Endodermal cell (in vitro differentiated cells): ENCODE results near the gene SUPT3H. TPM values are rescaled to one million over a fixed set of nuclear protein-coding genes. Genes with fewer than 3 reads are reported as not detected.

Experiments used
- DNase-seq: peaks from one replicate; pipeline ENCODE4 v3.0.0-alpha.2; 2017
- H3K27ac ChIP-seq: 2 replicates; pipeline ENCODE4 v1.5.1; 2013; ENCODE audit warnings: mild to moderate bottlenecking, low read depth, low read length, moderate library complexity
- H3K27me3 ChIP-seq: 2 replicates; pipeline ENCODE4 v1.6.1; 2013; ENCODE audit warnings: mild to moderate bottlenecking, low read length, moderate library complexity; ENCODE audit not compliant: insufficient read depth, control insufficient read depth, poor library complexity, severe bottlenecking
- H3K36me3 ChIP-seq: 2 replicates; pipeline ENCODE4 v1.7.0; 2013; ENCODE audit warnings: mild to moderate bottlenecking, low read length, moderate library complexity; ENCODE audit not compliant: control insufficient read depth, insufficient read depth
- H3K4me1 ChIP-seq: one replicate; pipeline ENCODE4 v1.7.0; 2013; ENCODE audit warnings: low read length; ENCODE audit not compliant: control insufficient read depth, insufficient read depth
- H3K4me3 ChIP-seq: 2 replicates; pipeline ENCODE4 v1.5.1; 2013; ENCODE audit warnings: mild to moderate bottlenecking, low read length, moderate library complexity
- H3K9ac ChIP-seq: 2 replicates; pipeline ENCODE4 v1.6.1; 2013; ENCODE audit warnings: mild to moderate bottlenecking, low read length, moderate library complexity; ENCODE audit not compliant: poor library complexity, severe bottlenecking; ENCODE audit errors: extremely low read depth
- H3K9me3 ChIP-seq: 2 replicates; pipeline ENCODE4 v1.6.1; 2013; ENCODE audit warnings: mild to moderate bottlenecking, low read length, moderate library complexity; ENCODE audit not compliant: control insufficient read depth
- H3K27ac Mint-ChIP-seq: 2 replicates; pipeline ENCODE4 v1.8.0; 2020; ENCODE audit warnings: mixed read lengths
- H3K27me3 Mint-ChIP-seq: 2 replicates; pipeline ENCODE4 v1.8.0; 2021; ENCODE audit warnings: mild to moderate bottlenecking, mixed read lengths; ENCODE audit not compliant: insufficient read depth
- H3K36me3 Mint-ChIP-seq: 2 replicates; pipeline ENCODE4 v1.8.0; 2020; ENCODE audit warnings: low read depth, mixed read lengths
- H3K4me1 Mint-ChIP-seq: 2 replicates; pipeline ENCODE4 v1.8.0; 2020; ENCODE audit warnings: mixed read lengths
- H3K4me3 Mint-ChIP-seq: 2 replicates; pipeline ENCODE4 v1.8.0; 2020; ENCODE audit warnings: mild to moderate bottlenecking, moderate library complexity, mixed read lengths
- H3K9me3 Mint-ChIP-seq: 2 replicates; pipeline ENCODE4 v1.8.0; 2020; ENCODE audit warnings: mild to moderate bottlenecking, mixed read lengths
- WGBS, 2 experiments: methylation state at CpG; one replicate each; pipeline versions ENCODE4 v1.1.5 to v1.1.7; 2013; ENCODE audit warnings: missing lambda C conversion rate in 2 of 2, mixed read lengths in 1 of 2; ENCODE audit not compliant: insufficient coverage in 1 of 2, insufficient read length in 1 of 2; 5-methylcytosine and 5-hydroxymethylcytosine counted together
- total RNA-seq, 2 donors: library from RNA; stranded (reverse); fragmentation: NEBNext Ultra II Directional in 1 of 2; extraction: Animal tissue kit (Norgen Biotek cat#: 25700) in 1 of 2; gene quantifications; 2 replicates in 1 of 2; 3 replicates in 1 of 2; pipeline ENCODE4 v1.2.1, GENCODE V29; 2021
- TF ChIP-seq, protein P1 (sequence below): fragments of 200-600 bp; sonication (generic); conservative IDR thresholded peaks from 2 replicates; pipeline ENCODE4 v1.5.0; 2021; ENCODE audit warnings: antibody characterized with exemption, mild to moderate bottlenecking

Gene SUPT3H
- total RNA-seq, 2 donors from 2014 or later: 32.4 to 34.7 TPM

DNA sequence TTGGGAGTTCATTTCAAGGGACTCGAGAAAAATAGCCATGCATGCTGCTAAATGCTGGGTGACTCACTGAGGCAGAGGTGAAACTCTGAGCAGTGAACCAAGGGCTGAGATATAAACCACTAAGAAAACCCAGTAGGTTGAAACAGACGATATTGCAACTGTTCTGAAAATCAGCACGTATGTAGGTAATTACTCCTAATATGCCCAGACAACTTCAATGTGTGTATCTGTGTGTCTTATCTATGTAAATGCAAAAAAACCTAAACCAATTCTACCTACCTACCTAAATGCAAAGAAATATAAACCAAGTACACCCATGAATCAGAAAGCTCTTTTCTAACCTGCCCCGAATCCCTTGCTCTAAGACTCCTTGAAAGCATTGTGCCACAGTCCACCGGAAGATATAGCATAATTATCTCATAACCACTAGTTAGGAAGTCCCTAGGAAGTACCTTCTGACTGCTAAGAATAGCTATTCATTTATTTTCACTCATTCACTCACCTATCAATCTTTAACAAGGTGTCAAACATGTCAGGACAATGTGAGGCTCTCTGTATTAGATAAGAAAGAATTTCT is 508.3 kb downstream of the SUPT3H start:
- Histone ChIP-seq H3K4me3 (no peak overlapping the region), H3K36me3 (no peaks in the 10 kb centered on the region), H3K27me3 (no peaks in the 10 kb centered on the region), H3K27ac (no peak overlapping the region), H3K9ac (no peak overlapping the region), H3K4me1 (peaks cover 10% of the 10 kb centered on the region), H3K9me3 (peaks cover 18% of the 10 kb centered on the region)
- TF ChIP-seq, protein P1, sequence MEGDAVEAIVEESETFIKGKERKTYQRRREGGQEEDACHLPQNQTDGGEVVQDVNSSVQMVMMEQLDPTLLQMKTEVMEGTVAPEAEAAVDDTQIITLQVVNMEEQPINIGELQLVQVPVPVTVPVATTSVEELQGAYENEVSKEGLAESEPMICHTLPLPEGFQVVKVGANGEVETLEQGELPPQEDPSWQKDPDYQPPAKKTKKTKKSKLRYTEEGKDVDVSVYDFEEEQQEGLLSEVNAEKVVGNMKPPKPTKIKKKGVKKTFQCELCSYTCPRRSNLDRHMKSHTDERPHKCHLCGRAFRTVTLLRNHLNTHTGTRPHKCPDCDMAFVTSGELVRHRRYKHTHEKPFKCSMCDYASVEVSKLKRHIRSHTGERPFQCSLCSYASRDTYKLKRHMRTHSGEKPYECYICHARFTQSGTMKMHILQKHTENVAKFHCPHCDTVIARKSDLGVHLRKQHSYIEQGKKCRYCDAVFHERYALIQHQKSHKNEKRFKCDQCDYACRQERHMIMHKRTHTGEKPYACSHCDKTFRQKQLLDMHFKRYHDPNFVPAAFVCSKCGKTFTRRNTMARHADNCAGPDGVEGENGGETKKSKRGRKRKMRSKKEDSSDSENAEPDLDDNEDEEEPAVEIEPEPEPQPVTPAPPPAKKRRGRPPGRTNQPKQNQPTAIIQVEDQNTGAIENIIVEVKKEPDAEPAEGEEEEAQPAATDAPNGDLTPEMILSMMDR: no peak
- peaks cover 19% of the 10 kb centered on the region for H3K4me1 Mint-ChIP-seq
- peak overlapping the region; percentile 1 for H3K4me3 Mint-ChIP-seq
- DNase-seq: no peak
- H3K9me3 Mint-ChIP-seq: peaks cover 13% of the 10 kb centered on the region
- 88 to 96% methylated on average over 4 to 5 of the region's 5 CpGs for WGBS, 2 experiments
- peaks cover 9% of the 10 kb centered on the region for H3K36me3 Mint-ChIP-seq
- H3K27ac Mint-ChIP-seq: no peak overlapping the region
- no peaks in the 10 kb centered on the region for H3K27me3 Mint-ChIP-seq

DNA sequence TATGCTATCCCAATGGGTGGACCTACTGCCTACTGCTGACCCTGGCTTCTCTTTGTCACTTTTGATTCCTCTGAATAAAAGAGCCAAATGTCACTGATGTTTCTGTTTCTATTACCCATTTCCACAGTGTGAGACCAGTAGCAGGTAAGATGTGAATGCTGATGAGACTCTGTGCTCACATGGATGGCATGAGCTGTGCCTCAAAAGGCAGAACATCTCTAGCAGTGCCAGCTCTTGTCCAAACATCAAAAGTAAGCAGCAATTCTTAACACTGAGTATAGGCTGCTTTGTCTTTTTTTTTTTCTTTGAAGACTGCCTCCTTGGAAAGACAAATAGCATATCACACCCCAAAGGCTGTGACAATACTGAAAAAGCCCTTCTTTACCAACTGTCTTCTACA is 508.8 kb downstream of the SUPT3H start:
- Mint-ChIP-seq H3K27ac (no peak overlapping the region), H3K36me3 (peaks cover 13% of the 10 kb centered on the region), H3K4me1 (peaks cover 19% of the 10 kb centered on the region), H3K4me3 (no peak overlapping the region), H3K27me3 (no peaks in the 10 kb centered on the region), H3K9me3 (peaks cover 18% of the 10 kb centered on the region)
- H3K27ac ChIP-seq: no peak overlapping the region
- H3K9me3 ChIP-seq: peaks cover 18% of the 10 kb centered on the region
- H3K9ac ChIP-seq: no peak overlapping the region
- peak overlapping the region; percentile 28 for H3K4me3 ChIP-seq
- no peaks in the 10 kb centered on the region for H3K27me3 ChIP-seq
- H3K4me1 ChIP-seq: peaks cover 10% of the 10 kb centered on the region
- no peak for DNase-seq
- TF ChIP-seq, protein P1: no peak
- H3K36me3 ChIP-seq: no peaks in the 10 kb centered on the region

DNA sequence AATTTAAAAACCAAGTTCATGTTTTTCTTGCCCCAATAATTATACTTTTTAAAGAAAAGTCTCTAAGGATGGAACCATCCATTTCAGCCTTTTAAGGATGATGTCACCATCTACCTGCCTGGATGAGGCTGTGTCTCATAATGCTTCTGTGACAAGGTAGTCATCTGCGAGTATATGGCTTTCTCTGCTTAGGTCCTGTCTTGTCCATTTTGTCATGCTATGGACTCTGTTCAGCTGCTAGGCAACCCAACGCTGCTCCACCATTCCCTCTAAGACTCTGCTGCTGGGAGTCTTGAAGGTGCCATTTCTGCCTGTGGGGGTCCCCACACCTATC is 509.4 kb downstream of the SUPT3H start:
- H3K4me3 ChIP-seq: peak overlapping the region; percentile 28
- H3K27me3 ChIP-seq: no peaks in the 10 kb centered on the region
- H3K4me1 ChIP-seq: peaks cover 10% of the 10 kb centered on the region
- DNase-seq: no peak
- peaks cover 17% of the 10 kb centered on the region for H3K36me3 Mint-ChIP-seq
- H3K27ac Mint-ChIP-seq: no peak overlapping the region
- no peak overlapping the region for H3K27ac ChIP-seq
- TF ChIP-seq, protein P1: no peak
- no peaks in the 10 kb centered on the region for H3K27me3 Mint-ChIP-seq
- H3K9me3 ChIP-seq: peaks cover 18% of the 10 kb centered on the region
- WGBS, 2 experiments: 94 to 96% methylated on average over 2 of the region's 2 CpGs
- no peak overlapping the region for H3K9ac ChIP-seq
- H3K4me1 Mint-ChIP-seq: peaks cover 19% of the 10 kb centered on the region
- H3K4me3 Mint-ChIP-seq: no peak overlapping the region
- H3K36me3 ChIP-seq: no peaks in the 10 kb centered on the region
- peaks cover 19% of the 10 kb centered on the region for H3K9me3 Mint-ChIP-seq
